SKM-1 treated with dmso at 0.1 percent for 144 hours (cell line): Measurements from ENCODE around the gene SHISA9.
"Not testable (repeated sequence)": the region's sequence is repeated elsewhere in the genome, so short reads cannot be mapped to it uniquely, and the experiment has no call there.

Source experiments
- DNase-seq: peaks from one replicate; lab custom pipeline; 2025; ENCODE audit not compliant: unreplicated experiment; lab: John Stamatoyannopoulos, UW

SHISA9 gene

GRCh38 chr16:12901597-12902461, at the start of gene SHISA9:
SHISA9 (plus strand) TSS chr16:12901598.
- DNase-seq, result no peak

GRCh38 chr16:12853972-12854371, 47.4 kb upstream of the SHISA9 start:
- no peak for DNase-seq

GRCh38 chr16:12857435-12857834, 44.0 kb upstream of the SHISA9 start:
- DNase-seq, result not testable (repeated sequence)

GRCh38 chr16:12862327-12862726, 39.1 kb upstream of the SHISA9 start:
- DNase-seq, result no peak

GRCh38 chr16:12862941-12863340, 38.5 kb upstream of the SHISA9 start:
- no peak for DNase-seq

- no peak for DNase-seq
Observed at GRCh38 chr16:12866981-12867551, 34.3 kb upstream of the SHISA9 start.

- DNase-seq, result no peak
Observed at GRCh38 chr16:12868169-12868568, 33.2 kb upstream of the SHISA9 start.

- no peak for DNase-seq
Observed at GRCh38 chr16:12868788-12869187, 32.6 kb upstream of the SHISA9 start.

- DNase-seq, result no peak
Observed at GRCh38 chr16:12869698-12870427, 31.5 kb upstream of the SHISA9 start.

- DNase-seq, result no peak
Observed at GRCh38 chr16:12871784-12872183, 29.6 kb upstream of the SHISA9 start.

GRCh38 chr16:12874186-12874585, 27.2 kb upstream of the SHISA9 start:
- no peak for DNase-seq

GRCh38 chr16:12876778-12877177, 24.6 kb upstream of the SHISA9 start:
- DNase-seq, result no peak

- no peak for DNase-seq
Observed at GRCh38 chr16:12878973-12879372, 22.4 kb upstream of the SHISA9 start.

GRCh38 chr16:12879812-12880211, 21.6 kb upstream of the SHISA9 start:
- DNase-seq, result no peak

- DNase-seq, result no peak
Observed at GRCh38 chr16:12881182-12881581, 20.2 kb upstream of the SHISA9 start.

GRCh38 chr16:12881740-12882139, 19.7 kb upstream of the SHISA9 start:
- DNase-seq, result no peak

GRCh38 chr16:12885742-12886141, 15.7 kb upstream of the SHISA9 start:
- DNase-seq, result no peak

GRCh38 chr16:12891836-12892235, 9.6 kb upstream of the SHISA9 start:
- no peak for DNase-seq

GRCh38 chr16:12893050-12893750, 8.2 kb upstream of the SHISA9 start:
- no peak for DNase-seq

- DNase-seq, result peak; percentile 9
Observed at GRCh38 chr16:12896562-12896961, 4.8 kb upstream of the SHISA9 start.

GRCh38 chr16:12898551-12898950, 2.8 kb upstream of the SHISA9 start:
- DNase-seq, result no peak
